HG03558 (cell line): ENCODE measurements around the gene RBMS1.

Source experiments
- ATAC-seq: cut with Tn5 transposase; IDR thresholded peaks from one replicate; pipeline ENCODE4 v1.9.1; 2021; ENCODE audit warnings: moderate number of reproducible peaks; ENCODE audit not compliant: unreplicated experiment; ENCODE audit errors: extremely low read depth

Gene RBMS1

GRCh38 chr2:160292225-160292624 lies 201.4 kb downstream of the RBMS1 start:
- no peak for ATAC-seq

- ATAC-seq: no peak
These were observed 202.2 kb downstream of the RBMS1 start for GRCh38 chr2:160291382-160291781.

- ATAC-seq: no peak
These were observed 203.0 kb downstream of the RBMS1 start for GRCh38 chr2:160290598-160290997.

- no peak for ATAC-seq
These were observed 203.8 kb downstream of the RBMS1 start for GRCh38 chr2:160289831-160290230.

GRCh38 chr2:160289126-160289525 lies 204.5 kb downstream of the RBMS1 start:
- no peak for ATAC-seq

GRCh38 chr2:160288324-160288723 lies 205.3 kb downstream of the RBMS1 start:
- ATAC-seq: no peak

GRCh38 chr2:160287476-160287875 lies 206.1 kb downstream of the RBMS1 start:
- ATAC-seq: no peak

- ATAC-seq: no peak
These were observed 207.1 kb downstream of the RBMS1 start for GRCh38 chr2:160286551-160286950.

GRCh38 chr2:160283675-160284074 lies 209.9 kb downstream of the RBMS1 start:
- ATAC-seq: no peak

- no peak for ATAC-seq
These were observed 211.5 kb downstream of the RBMS1 start for GRCh38 chr2:160282063-160282580.

- ATAC-seq: no peak
These were observed 212.4 kb downstream of the RBMS1 start for GRCh38 chr2:160281213-160281612.

GRCh38 chr2:160279813-160280465 lies 213.7 kb downstream of the RBMS1 start:
- ATAC-seq: no peak

- no peak for ATAC-seq
These were observed 214.8 kb downstream of the RBMS1 start for GRCh38 chr2:160278879-160279177.

GRCh38 chr2:160278101-160278878 lies 215.3 kb downstream of the RBMS1 start:
- ATAC-seq: no peak

GRCh38 chr2:160277151-160277550 lies 216.5 kb downstream of the RBMS1 start:
- ATAC-seq: no peak

- no peak for ATAC-seq
These were observed 218.0 kb downstream of the RBMS1 start for GRCh38 chr2:160275656-160276055.

- no peak for ATAC-seq
These were observed 222.2 kb downstream of the RBMS1 start for GRCh38 chr2:160271171-160272086.

- no peak for ATAC-seq
These were observed 223.0 kb downstream of the RBMS1 start for GRCh38 chr2:160270571-160271113.

GRCh38 chr2:160269803-160270570 lies 223.6 kb downstream of the RBMS1 start:
- peak; percentile 66 for ATAC-seq

- ATAC-seq: no peak
These were observed 224.2 kb downstream of the RBMS1 start for GRCh38 chr2:160269365-160269764.
